Lung (tissue), 12 donors: ENCODE measurements around the gene ARPC4. TPM values are rescaled to one million over a fixed set of nuclear protein-coding genes. Genes with fewer than 3 reads are reported as not detected.

Source experiments
- ATAC-seq: fragments of 200-7000 bp; cut with Tn5 transposase; one replicate; pipeline ENCODE4 v1.9.1; 2020; ENCODE audit warnings: moderate number of reproducible peaks; ENCODE audit not compliant: insufficient read depth, low FRiP score
- DNase-seq, 3 donors: peaks; one replicate each; pipeline ENCODE4 v3.0.0-alpha.2; 2013 to 2017
- H3K27ac ChIP-seq, 2 donors: one replicate each; pipeline ENCODE4 v1.5.1; 2013; ENCODE audit warnings: mild to moderate bottlenecking in 2 of 2, moderate library complexity in 2 of 2, control low read depth in 1 of 2, inconsistent platforms in 1 of 2, low read depth in 1 of 2, low read length in 1 of 2
- H3K27me3 ChIP-seq, 3 donors: one replicate each; pipeline ENCODE4 v1.5.1; 2013; ENCODE audit warnings: low read length in 2 of 3; ENCODE audit not compliant: control insufficient read depth in 3 of 3, insufficient read depth in 3 of 3
- H3K36me3 ChIP-seq, 4 donors: one replicate each; pipeline ENCODE4 v1.5.1; 2013; ENCODE audit warnings: low read length in 4 of 4, mild to moderate bottlenecking in 1 of 4, moderate library complexity in 1 of 4; ENCODE audit not compliant: control insufficient read depth in 4 of 4, insufficient read depth in 4 of 4
- H3K4me1 ChIP-seq, 5 donors: one replicate each; pipeline ENCODE4 v1.5.1; 2013; ENCODE audit warnings: low read length in 5 of 5, mild to moderate bottlenecking in 2 of 5, moderate library complexity in 1 of 5; ENCODE audit not compliant: control insufficient read depth in 5 of 5, insufficient read depth in 5 of 5
- H3K4me3 ChIP-seq: one replicate; pipeline ENCODE4 v1.5.1; 2013; ENCODE audit warnings: mild to moderate bottlenecking, control low read depth, moderate library complexity
- H3K9ac ChIP-seq, 2 donors: one replicate each; pipeline ENCODE4 v1.5.1; 2013; ENCODE audit warnings: low read length in 2 of 2, control low read depth in 1 of 2; ENCODE audit not compliant: insufficient read depth in 1 of 2
- H3K9me3 ChIP-seq, 4 donors: one replicate each; pipeline ENCODE4 v1.5.1; 2013; ENCODE audit warnings: low read length in 3 of 4, mild to moderate bottlenecking in 1 of 4, moderate library complexity in 1 of 4; ENCODE audit not compliant: control insufficient read depth in 4 of 4, insufficient read depth in 3 of 4
- WGBS, 2 donors: extraction: QIAGEN DNeasy Blood & Tissue Kit; methylation state at CpG; one replicate each; pipeline ENCODE4 v1.1.7; 2013; 5-methylcytosine and 5-hydroxymethylcytosine counted together
- polyA plus RNA-seq, 2 donors: library from polyadenylated mRNA; stranded (reverse); fragments of 200-250 nt; gene quantifications; one replicate each; pipeline ENCODE4 v1.2.1, GENCODE V29; 2013
- total RNA-seq, 2 donors: library from RNA; depleted of rRNA in 1 of 2; stranded (reverse); fragments of >200 nt in 1 of 2; gene quantifications; one replicate each; pipeline ENCODE4 v1.2.1, GENCODE V29; 2014 to 2021
- TF ChIP-seq, protein P1 (sequence below): IDR thresholded peaks from 2 replicates; pipeline ENCODE4 v1.5.1; 2012; ENCODE audit warnings: mild to moderate bottlenecking; ENCODE audit errors: control extremely low read depth, extremely low read depth
- donor health status: control.
- donor health status: control.
- donor health status: Bipolar disorder and iron deficiency.
- donor health status: healthy.
- donor health status: DM: yes; HTN: yes; CAD: no.

The ARPC4 gene
- total and polyA plus RNA-seq, 4 donors: 74.9 to 239 (median 129) TPM

- TF ChIP-seq, protein P1, sequence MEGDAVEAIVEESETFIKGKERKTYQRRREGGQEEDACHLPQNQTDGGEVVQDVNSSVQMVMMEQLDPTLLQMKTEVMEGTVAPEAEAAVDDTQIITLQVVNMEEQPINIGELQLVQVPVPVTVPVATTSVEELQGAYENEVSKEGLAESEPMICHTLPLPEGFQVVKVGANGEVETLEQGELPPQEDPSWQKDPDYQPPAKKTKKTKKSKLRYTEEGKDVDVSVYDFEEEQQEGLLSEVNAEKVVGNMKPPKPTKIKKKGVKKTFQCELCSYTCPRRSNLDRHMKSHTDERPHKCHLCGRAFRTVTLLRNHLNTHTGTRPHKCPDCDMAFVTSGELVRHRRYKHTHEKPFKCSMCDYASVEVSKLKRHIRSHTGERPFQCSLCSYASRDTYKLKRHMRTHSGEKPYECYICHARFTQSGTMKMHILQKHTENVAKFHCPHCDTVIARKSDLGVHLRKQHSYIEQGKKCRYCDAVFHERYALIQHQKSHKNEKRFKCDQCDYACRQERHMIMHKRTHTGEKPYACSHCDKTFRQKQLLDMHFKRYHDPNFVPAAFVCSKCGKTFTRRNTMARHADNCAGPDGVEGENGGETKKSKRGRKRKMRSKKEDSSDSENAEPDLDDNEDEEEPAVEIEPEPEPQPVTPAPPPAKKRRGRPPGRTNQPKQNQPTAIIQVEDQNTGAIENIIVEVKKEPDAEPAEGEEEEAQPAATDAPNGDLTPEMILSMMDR: no peak
- Histone ChIP-seq H3K4me1 (peaks cover 0 to 14% (median under 1%) of the 10 kb centered on the region in 5 donors), H3K36me3 (peaks cover 54 to 67% (median 59%) of the 10 kb centered on the region in 4 donors), H3K27ac (no peak overlapping the region), H3K4me3 (no peak overlapping the region), H3K9me3 (no peaks in the 10 kb centered on the region), H3K9ac (no peak overlapping the region), H3K27me3 (no peaks in the 10 kb centered on the region)
- 93 to 94% methylated on average over 12 of the region's 12 CpGs for WGBS, 2 donors
- DNase-seq: no peak
- no peak for ATAC-seq
These were observed 47.4 kb upstream of the ARPC4 start for GRCh38 chr3:9745521-9745920.

DNA sequence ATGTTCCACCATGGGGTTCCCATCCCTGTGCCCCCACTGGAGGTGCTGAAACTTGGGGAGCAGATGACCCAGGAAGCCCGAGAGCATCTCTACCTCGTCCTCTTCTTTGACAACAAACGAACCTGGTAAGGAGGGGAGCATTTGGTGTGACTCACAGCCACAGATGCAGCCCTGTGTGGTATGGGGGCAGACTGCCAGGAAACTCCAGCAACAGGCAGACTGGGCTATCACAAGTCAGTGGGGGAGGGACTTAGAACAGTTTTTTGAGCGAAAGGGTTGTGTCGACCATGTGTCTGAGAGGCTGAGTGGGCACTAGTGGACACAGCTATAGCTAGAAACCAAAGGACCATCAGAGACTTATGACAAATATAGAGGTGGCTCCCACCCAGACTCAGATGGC, 46.6 kb upstream of the ARPC4 start:
- H3K9ac ChIP-seq: no peak overlapping the region
- TF ChIP-seq, protein P1: no peak
- H3K9me3 ChIP-seq: no peaks in the 10 kb centered on the region
- WGBS, 2 donors: 79 to 88% methylated on average over 5 of the region's 5 CpGs
- peaks cover 0 to 23% (median 6%) of the 10 kb centered on the region in 5 donors for H3K4me1 ChIP-seq
- ATAC-seq (no peak), DNase-seq (no peak)
- no peak overlapping the region for H3K4me3 ChIP-seq
- no peak overlapping the region for H3K27ac ChIP-seq
- no peaks in the 10 kb centered on the region for H3K27me3 ChIP-seq
- peaks cover 49 to 61% (median 54%) of the 10 kb centered on the region in 4 donors for H3K36me3 ChIP-seq

DNA sequence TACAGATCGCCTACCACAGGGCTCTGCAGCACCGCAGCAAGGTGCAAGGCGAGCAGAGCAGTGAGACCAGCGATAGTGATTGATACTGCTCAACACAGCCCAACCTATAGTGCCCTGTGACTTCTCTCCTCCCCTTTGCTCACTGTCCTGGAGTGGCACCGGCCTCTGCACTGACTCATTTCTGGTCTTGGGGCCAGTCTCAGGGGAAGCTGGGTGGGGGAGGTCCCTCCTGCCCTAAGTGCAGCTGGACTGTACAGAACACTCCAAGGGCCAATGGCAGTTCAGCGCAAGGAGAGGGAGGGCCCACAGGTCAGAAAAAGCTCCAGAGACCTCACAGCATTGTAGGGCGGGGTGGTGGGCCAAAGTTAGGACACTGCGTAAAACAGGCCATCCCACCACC, 45.6 kb upstream of the ARPC4 start:
- DNase-seq (no peak), ATAC-seq (no peak)
- H3K9ac ChIP-seq: no peak overlapping the region
- peaks cover 50 to 63% (median 54%) of the 10 kb centered on the region in 4 donors for H3K36me3 ChIP-seq
- H3K4me1 ChIP-seq: peaks cover 0 to 28% (median 6%) of the 10 kb centered on the region in 5 donors
- no peak overlapping the region for H3K27ac ChIP-seq
- H3K27me3 ChIP-seq: no peaks in the 10 kb centered on the region
- 93 to 96% methylated on average over 8 of the region's 8 CpGs for WGBS, 2 donors
- TF ChIP-seq, protein P1: no peak
- no peak overlapping the region for H3K4me3 ChIP-seq
- H3K9me3 ChIP-seq: no peaks in the 10 kb centered on the region

- no peak for DNase-seq
- WGBS, 2 donors: 94 to 100% methylated on average over 2 of the region's 2 CpGs
- TF ChIP-seq, protein P1: no peak
- no peak overlapping the region for H3K9ac ChIP-seq
- no peaks in the 10 kb centered on the region for H3K27me3 ChIP-seq
- H3K27ac ChIP-seq: no peak overlapping the region
- no peak for ATAC-seq
- H3K4me3 ChIP-seq: no peak overlapping the region
- H3K9me3 ChIP-seq: no peaks in the 10 kb centered on the region
- H3K4me1 ChIP-seq: peaks cover 0 to 28% (median 6%) of the 10 kb centered on the region in 5 donors
- H3K36me3 ChIP-seq: peaks cover 46 to 64% (median 54%) of the 10 kb centered on the region in 4 donors
These were observed 44.9 kb upstream of the ARPC4 start for GRCh38 chr3:9748031-9748430.
